Fibroblast of upper back skin (primary cell): ENCODE data around the gene RNF111.
"Not testable (repeated sequence)": the region's sequence is repeated elsewhere in the genome, so short reads cannot be mapped to it uniquely, and the experiment has no call there.

Source experiments
- DNase-seq: peaks from one replicate; pipeline ENCODE4 v3.0.0-alpha.2; 2013

Gene RNF111

DNA sequence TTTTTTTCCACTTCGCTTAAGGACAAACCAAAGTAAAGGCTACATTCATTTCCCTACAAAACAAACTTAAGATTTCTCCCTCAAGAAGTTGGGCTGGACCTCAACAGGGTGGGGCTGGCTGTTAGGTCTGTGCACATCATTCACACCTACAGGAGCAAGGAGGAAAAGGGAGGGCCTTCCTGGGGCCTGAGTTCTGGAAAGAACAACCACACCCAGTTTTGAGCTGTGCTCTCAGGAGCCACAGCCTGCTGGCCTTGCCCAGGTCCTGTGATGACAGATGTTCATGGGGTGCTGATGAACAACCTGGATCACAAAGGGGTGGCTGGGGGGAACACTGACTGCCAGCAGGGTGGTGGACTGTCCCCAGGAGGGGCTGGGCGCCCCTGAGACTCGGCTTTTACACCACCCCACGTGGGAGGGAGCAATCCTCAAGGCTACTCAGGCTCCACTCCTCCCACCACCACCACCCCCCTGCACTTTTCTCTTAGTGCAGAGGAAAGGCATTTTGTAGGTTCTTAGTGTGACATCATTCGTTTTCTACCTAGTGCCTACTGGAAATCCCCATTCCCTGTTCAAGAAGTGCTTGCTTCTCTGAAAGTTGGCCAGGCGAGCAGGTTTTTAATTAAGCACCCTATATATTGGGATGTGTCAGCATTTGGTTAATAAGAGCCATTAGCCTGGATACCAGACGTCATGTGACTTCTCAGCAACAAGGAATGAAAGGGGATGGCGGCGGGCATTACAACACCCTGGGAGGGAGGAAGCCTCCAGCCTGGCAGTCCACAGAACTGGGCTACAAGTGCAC lies 153.2 kb downstream of the RNF111 start:
- DNase-seq: no peak

DNA sequence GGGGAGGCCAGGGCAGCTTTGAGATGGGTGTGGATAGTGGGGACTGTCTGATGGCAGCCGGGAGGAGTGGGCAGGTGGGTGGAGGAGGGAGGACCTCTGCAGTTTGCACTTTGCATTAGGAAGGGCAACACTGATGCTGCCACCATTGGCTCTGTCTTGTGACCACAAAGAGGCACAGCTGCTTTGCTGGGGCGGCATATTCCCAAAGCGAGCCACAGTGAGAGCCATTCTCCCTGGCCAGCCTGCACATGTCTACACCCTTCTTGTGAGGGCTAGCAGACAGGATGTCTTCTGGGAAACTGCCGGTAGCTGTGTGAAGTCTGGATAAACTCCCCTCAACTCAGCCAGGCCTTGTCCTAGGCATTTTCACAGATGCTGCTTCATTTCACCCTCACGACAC lies 155.8 kb downstream of the RNF111 start:
- no peak for DNase-seq

DNA sequence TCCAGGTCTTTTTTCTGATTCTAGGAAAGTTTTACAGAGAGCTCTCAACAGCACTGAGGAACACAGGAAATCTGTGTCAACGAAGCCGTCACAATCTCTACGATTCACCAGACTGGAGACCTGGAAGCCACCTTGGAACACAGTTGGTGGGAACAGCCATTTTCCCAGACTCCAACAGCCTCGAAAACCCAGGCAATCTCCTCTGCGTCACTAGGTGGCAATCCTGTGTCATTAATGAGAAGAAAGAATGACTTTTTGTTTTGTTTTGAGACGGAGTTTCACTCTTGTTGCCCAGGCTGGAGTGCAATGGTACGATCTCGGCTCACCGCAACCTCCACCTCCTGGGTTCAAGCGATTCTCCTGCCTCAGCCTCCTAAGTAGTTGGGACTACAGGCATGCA lies 157.1 kb downstream of the RNF111 start:
- not testable (repeated sequence) for DNase-seq
